Measurements from ENCODE around the gene HOXA3.

DNA sequence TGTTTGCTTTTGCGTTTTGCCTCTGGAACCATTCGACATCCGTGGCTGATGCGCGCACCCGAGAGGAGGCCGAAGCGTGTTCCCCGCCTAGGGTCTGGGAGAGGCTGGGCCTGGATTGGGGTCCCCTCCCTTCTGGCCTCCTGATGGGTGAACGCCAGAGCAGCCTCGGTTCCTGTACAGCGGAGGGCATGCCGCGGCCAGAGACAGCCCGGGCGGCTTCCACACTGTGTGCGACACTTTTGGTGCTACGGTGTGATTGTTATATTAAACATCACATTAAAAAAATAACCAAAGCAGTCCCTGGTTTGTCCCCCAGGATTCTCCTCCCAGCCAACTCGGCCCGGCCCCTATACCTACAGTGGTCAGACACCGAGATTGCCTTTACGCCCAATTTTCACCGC is 7.8 kb upstream of the HOXA3 start:
- TF ChIP-seq CTCF (conservative IDR thresholded peaks at IDR 0.05): no peak
- no peak for TF ChIP-seq ZFX (IDR thresholded peaks at IDR 0.05)
